Measurements from ENCODE around the gene TAF1B.

DNA sequence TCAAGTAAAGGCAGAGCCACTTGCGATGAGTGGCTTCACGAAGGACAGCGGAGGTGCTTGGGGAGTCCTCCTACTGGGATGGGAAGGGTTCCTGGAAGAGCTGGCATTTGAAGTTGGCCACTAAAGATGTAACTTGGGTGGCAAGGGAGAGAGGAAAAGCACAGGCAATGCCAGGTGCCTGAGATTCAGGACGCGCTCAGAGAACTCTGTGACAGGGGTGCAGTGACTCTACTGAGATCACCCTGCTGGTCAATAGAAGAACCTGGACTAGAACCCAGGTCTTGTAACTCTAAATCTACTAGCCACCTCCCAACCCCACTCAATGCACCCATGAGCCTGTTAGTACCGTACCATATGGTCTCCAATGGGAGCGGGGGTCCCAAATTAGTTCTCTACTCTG is 102.8 kb downstream of the TAF1B start:
- TF ChIP-seq POLR2A (IDR thresholded peaks at IDR 0.05; ENCODE audit: low read length) (no peak), GATA1 (IDR thresholded peaks at IDR 0.05; ENCODE audit: low read depth, low read length) (no peak)

All from erythroblast (primary cell).